ENCODE results near the gene DMKN.

- no peak for TF ChIP-seq CTCF (IDR thresholded peaks at IDR 0.05)
- no peak for TF ChIP-seq POLR2A (IDR thresholded peaks at IDR 0.05)
These were observed 5.9 kb downstream of the DMKN start for GRCh38 chr19:35507561-35507960.

All from testis (tissue), 2 donors.